ENCODE results near the gene TMX2. TPM values are rescaled to one million over a fixed set of nuclear protein-coding genes. Genes with fewer than 3 reads are reported as not detected.
A peak's percentile ranks its signal among the peaks of the same experiment; 100 is the strongest.
"Not testable (repeated sequence)": the region's sequence is repeated elsewhere in the genome, so short reads cannot be mapped to it uniquely, and the experiment has no call there.

The TMX2 gene
- polyA plus RNA-seq, 1 donor from 2014 or later: 130 TPM

DNA sequence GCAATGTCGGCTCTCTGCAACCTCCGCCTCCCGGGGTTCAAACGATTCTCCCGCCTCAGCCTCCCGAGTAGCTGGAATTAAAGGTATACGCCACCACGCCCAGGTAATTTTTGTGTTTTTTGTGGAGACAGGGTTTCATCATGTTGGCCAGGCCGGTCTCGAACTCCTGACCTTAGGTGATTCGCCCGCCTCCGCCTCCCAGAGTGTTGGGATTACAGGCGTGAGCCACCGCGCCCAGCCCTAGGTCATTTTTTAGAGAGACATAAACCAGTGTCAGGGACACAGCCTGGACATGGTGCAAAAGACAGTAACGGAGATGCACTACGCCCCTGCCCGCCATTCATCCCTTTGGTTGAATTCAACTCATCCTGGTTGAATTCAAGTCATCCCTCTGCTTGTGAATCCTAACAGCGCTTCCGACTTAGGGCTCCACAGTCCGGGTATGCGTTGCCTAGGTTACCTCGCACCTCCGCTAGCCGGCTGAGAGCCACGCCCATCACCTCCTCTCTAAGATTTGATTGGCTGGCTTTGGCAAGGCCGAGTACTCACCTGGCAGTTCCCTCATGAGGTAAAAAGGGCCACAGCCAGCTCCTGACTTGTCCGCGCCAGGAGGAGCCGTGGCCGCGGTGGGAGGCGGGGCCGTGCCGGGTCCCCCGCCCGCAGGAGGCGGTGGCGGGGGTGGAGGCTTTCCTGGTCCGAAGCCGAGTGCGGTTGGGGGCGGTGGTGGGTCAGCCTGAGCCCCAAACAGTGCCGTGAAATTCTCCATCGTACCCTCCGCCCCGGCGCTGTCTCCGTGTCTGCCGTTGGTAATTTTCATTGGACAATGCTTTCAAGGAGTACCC is 758 bp upstream of the TMX2 start, which contains the start of gene MED19:
MED19 (minus strand) TSS at position 802 of the 842 bp plus-strand sequence; CDS start at position 766, 36 bp downstream.
- peak within 1 kb of the TSS; percentile 88 for H3K9ac ChIP-seq (ENCODE audit: low read length)
- H3K9me2 ChIP-seq (ENCODE audit: insufficient read depth, low read length): no peaks in the 10 kb centered on the region
- H3K79me2 ChIP-seq (replicated peaks; ENCODE audit: insufficient read depth, low read length): peaks cover 62% of the 10 kb centered on the region
- peak within 1 kb of the TSS; percentile 83 for H3K4me2 ChIP-seq (ENCODE audit: low read length)
- peak within 1 kb of the TSS; percentile 84 for H3K4me3 ChIP-seq (ENCODE audit: low read length)
- H3K27ac ChIP-seq (ENCODE audit: low read length): peak within 1 kb of the TSS; percentile 92
- no peaks in the 10 kb centered on the region for H3F3A ChIP-seq (ENCODE audit: insufficient read depth, low read length, poor library complexity, severe bottlenecking)
- peak within 1 kb of the TSS; percentile 81 for H2AFZ ChIP-seq (ENCODE audit: low read depth, low read length)
- peak; percentile 71 for TF ChIP-seq SMC3 (conservative IDR thresholded peaks at IDR 0.05; ENCODE audit: poor library complexity)
- TF ChIP-seq, protein P1, sequence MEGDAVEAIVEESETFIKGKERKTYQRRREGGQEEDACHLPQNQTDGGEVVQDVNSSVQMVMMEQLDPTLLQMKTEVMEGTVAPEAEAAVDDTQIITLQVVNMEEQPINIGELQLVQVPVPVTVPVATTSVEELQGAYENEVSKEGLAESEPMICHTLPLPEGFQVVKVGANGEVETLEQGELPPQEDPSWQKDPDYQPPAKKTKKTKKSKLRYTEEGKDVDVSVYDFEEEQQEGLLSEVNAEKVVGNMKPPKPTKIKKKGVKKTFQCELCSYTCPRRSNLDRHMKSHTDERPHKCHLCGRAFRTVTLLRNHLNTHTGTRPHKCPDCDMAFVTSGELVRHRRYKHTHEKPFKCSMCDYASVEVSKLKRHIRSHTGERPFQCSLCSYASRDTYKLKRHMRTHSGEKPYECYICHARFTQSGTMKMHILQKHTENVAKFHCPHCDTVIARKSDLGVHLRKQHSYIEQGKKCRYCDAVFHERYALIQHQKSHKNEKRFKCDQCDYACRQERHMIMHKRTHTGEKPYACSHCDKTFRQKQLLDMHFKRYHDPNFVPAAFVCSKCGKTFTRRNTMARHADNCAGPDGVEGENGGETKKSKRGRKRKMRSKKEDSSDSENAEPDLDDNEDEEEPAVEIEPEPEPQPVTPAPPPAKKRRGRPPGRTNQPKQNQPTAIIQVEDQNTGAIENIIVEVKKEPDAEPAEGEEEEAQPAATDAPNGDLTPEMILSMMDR (IDR thresholded peaks at IDR 0.05; ENCODE audit: poor library complexity, severe bottlenecking): peak; percentile 24
- TF ChIP-seq, protein P2, sequence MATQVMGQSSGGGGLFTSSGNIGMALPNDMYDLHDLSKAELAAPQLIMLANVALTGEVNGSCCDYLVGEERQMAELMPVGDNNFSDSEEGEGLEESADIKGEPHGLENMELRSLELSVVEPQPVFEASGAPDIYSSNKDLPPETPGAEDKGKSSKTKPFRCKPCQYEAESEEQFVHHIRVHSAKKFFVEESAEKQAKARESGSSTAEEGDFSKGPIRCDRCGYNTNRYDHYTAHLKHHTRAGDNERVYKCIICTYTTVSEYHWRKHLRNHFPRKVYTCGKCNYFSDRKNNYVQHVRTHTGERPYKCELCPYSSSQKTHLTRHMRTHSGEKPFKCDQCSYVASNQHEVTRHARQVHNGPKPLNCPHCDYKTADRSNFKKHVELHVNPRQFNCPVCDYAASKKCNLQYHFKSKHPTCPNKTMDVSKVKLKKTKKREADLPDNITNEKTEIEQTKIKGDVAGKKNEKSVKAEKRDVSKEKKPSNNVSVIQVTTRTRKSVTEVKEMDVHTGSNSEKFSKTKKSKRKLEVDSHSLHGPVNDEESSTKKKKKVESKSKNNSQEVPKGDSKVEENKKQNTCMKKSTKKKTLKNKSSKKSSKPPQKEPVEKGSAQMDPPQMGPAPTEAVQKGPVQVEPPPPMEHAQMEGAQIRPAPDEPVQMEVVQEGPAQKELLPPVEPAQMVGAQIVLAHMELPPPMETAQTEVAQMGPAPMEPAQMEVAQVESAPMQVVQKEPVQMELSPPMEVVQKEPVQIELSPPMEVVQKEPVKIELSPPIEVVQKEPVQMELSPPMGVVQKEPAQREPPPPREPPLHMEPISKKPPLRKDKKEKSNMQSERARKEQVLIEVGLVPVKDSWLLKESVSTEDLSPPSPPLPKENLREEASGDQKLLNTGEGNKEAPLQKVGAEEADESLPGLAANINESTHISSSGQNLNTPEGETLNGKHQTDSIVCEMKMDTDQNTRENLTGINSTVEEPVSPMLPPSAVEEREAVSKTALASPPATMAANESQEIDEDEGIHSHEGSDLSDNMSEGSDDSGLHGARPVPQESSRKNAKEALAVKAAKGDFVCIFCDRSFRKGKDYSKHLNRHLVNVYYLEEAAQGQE (IDR thresholded peaks at IDR 0.05; ENCODE audit: borderline replicate concordance): peak; percentile 63
- peak; percentile 78 for TF ChIP-seq MXI1 (conservative IDR thresholded peaks at IDR 0.05; ENCODE audit: poor library complexity, severe bottlenecking)
- TF ChIP-seq POLR2AphosphoS5 (IDR thresholded peaks at IDR 0.05): peak; percentile 90
- no peak for TF ChIP-seq TAF1 (IDR thresholded peaks at IDR 0.05; ENCODE audit: low read depth)
- TF ChIP-seq EP300 (conservative IDR thresholded peaks at IDR 0.05; ENCODE audit: poor library complexity, severe bottlenecking): no peak
- peak; percentile 51 for TF ChIP-seq RAD21 (conservative IDR thresholded peaks at IDR 0.05)
- H3K9me3 ChIP-seq (ENCODE audit: low read length): no peaks in the 10 kb centered on the region
- H3K27me3 ChIP-seq (ENCODE audit: insufficient read depth, low read depth, low read length): no peaks in the 10 kb centered on the region
- no peaks in the 10 kb centered on the region for H4K20me1 ChIP-seq (ENCODE audit: insufficient read depth)
- H3K36me3 ChIP-seq (ENCODE audit: insufficient read depth, low read length): no peaks in the 10 kb centered on the region

GRCh38 chr11:57713835-57714234 is 1.4 kb downstream of the TMX2 start:
- Histone ChIP-seq H3F3A (ENCODE audit: insufficient read depth, low read length, poor library complexity, severe bottlenecking) (no peaks in the 10 kb centered on the region), H3K79me2 (replicated peaks; ENCODE audit: insufficient read depth, low read length) (peaks cover 51% of the 10 kb centered on the region), H3K4me2 (ENCODE audit: low read length) (peak overlapping the region; percentile 79), H3K9me3 (ENCODE audit: low read length) (no peaks in the 10 kb centered on the region), H3K36me3 (ENCODE audit: insufficient read depth, low read length) (no peaks in the 10 kb centered on the region), H3K9ac (ENCODE audit: low read length) (peak overlapping the region; percentile 88), H3K27me3 (ENCODE audit: insufficient read depth, low read depth, low read length) (no peaks in the 10 kb centered on the region), H3K27ac (ENCODE audit: low read length) (no peak overlapping the region), H4K20me1 (ENCODE audit: insufficient read depth) (no peaks in the 10 kb centered on the region), H2AFZ (ENCODE audit: low read depth, low read length) (no peak overlapping the region), H3K4me3 (ENCODE audit: low read length) (peak overlapping the region; percentile 84), H3K9me2 (ENCODE audit: insufficient read depth, low read length) (no peaks in the 10 kb centered on the region)
- no peak for TF ChIP-seq EZH2 (IDR thresholded peaks at IDR 0.05; ENCODE audit: borderline replicate concordance, insufficient read depth, low read length, poor library complexity, severe bottlenecking)
- TF ChIP-seq, protein P2 (IDR thresholded peaks at IDR 0.05; ENCODE audit: borderline replicate concordance): no peak
- no peak for TF ChIP-seq MXI1 (conservative IDR thresholded peaks at IDR 0.05; ENCODE audit: poor library complexity, severe bottlenecking)
- TF ChIP-seq SMC3 (conservative IDR thresholded peaks at IDR 0.05; ENCODE audit: poor library complexity): no peak
- no peak for TF ChIP-seq TAF1 (IDR thresholded peaks at IDR 0.05; ENCODE audit: low read depth)

GRCh38 chr11:57716726-57717125 is 4.3 kb downstream of the TMX2 start:
- H4K20me1 ChIP-seq (ENCODE audit: insufficient read depth); H3F3A ChIP-seq (ENCODE audit: insufficient read depth, low read length, poor library complexity, severe bottlenecking); H3K27me3 ChIP-seq (ENCODE audit: insufficient read depth, low read depth, low read length); H3K36me3 ChIP-seq (ENCODE audit: insufficient read depth, low read length); H3K9me3 ChIP-seq (ENCODE audit: low read length); H3K4me3 ChIP-seq (ENCODE audit: low read length); H3K9ac ChIP-seq (ENCODE audit: low read length); H3K27ac ChIP-seq (ENCODE audit: low read length); H3K9me2 ChIP-seq (ENCODE audit: insufficient read depth, low read length); H3K4me2 ChIP-seq (ENCODE audit: low read length); H2AFZ ChIP-seq (ENCODE audit: low read depth, low read length): not testable (repeated sequence)
- H3K79me2 ChIP-seq (replicated peaks; ENCODE audit: insufficient read depth, low read length): peaks cover 41% of the 10 kb centered on the region
